Astrocyte of the spinal cord (primary cell): Measurements from ENCODE around the gene KLHDC8A.

Experiments
- DNase-seq: peaks from one replicate; pipeline ENCODE4 v3.0.0; 2011; ENCODE audit warnings: low read depth, low spot score
- H3K4me3 ChIP-seq: 2 replicates; pipeline ENCODE4 v1.5.1; 2011; ENCODE audit warnings: low read depth, mild to moderate bottlenecking, low read length, moderate library complexity
- in situ Hi-C: cut with HindIII; loops from 2 replicates; pipeline ENCODE4 v1.10.0; 2017; ENCODE audit warnings: low sequenced_read_pairs
- TF ChIP-seq, protein P1 (sequence below): IDR thresholded peaks from 2 replicates; pipeline ENCODE4 v1.5.1; 2012; ENCODE audit warnings: low read depth, mild to moderate bottlenecking, low read length, inconsistent platforms

Gene KLHDC8A

DNA sequence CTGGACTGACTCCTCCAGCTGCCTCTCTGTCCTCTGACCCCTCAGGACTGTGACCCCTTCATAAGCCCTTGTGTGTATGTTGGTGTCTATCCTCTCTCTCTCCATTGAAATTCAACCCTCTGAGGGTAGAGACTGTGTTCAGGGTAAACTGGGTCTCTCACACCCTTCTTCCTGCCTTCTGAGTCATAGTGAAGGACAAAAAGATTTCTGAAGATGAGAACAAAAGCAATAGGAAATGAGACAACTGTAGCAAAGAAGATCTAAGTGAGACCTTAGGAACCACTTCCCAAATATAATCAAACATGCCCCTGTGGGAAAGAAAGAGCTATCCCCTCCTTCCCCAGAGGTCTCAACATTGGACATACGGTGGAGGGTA lies 52.0 kb downstream of the KLHDC8A start:
- no peak for DNase-seq
- no peak overlapping the region for H3K4me3 ChIP-seq
- TF ChIP-seq, protein P1, sequence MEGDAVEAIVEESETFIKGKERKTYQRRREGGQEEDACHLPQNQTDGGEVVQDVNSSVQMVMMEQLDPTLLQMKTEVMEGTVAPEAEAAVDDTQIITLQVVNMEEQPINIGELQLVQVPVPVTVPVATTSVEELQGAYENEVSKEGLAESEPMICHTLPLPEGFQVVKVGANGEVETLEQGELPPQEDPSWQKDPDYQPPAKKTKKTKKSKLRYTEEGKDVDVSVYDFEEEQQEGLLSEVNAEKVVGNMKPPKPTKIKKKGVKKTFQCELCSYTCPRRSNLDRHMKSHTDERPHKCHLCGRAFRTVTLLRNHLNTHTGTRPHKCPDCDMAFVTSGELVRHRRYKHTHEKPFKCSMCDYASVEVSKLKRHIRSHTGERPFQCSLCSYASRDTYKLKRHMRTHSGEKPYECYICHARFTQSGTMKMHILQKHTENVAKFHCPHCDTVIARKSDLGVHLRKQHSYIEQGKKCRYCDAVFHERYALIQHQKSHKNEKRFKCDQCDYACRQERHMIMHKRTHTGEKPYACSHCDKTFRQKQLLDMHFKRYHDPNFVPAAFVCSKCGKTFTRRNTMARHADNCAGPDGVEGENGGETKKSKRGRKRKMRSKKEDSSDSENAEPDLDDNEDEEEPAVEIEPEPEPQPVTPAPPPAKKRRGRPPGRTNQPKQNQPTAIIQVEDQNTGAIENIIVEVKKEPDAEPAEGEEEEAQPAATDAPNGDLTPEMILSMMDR, result no peak
- in situ Hi-C loops, result no loop called here

DNA sequence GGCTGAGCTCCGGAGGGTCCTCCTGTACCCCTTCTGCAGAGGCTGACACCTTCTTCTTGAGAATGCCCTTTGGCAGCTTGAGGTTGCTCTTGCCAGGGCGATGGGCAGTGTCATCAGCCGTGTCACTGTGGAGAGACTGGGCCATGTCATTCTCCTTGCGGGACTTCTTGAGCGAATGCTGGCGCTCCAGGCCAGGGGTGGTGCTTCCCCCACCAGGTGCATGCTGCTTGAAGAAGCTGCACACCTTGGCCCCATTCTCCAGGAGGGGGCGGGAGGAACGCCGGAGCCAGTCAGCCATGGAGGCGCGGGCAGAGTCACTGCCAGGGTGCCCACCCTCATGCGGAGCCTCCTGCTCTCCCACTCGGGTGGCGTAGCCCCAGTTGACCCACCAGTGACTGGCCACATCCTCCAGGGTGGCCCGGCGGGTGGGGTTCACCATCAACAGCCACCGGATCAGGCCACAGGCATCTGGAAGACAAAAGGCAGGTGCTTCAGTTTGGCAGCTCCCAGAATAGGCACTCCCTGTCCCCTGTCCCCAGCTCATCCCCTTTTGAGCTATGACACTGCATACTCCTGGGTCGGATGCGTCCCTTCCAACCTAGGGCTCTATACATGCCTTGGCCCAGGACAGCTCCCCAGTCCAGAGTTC lies 52.6 kb downstream of the KLHDC8A start:
- TF ChIP-seq, protein P1, result no peak
- in situ Hi-C loops, result no loop called here
- no peak for DNase-seq
- H3K4me3 ChIP-seq, result no peak overlapping the region

DNA sequence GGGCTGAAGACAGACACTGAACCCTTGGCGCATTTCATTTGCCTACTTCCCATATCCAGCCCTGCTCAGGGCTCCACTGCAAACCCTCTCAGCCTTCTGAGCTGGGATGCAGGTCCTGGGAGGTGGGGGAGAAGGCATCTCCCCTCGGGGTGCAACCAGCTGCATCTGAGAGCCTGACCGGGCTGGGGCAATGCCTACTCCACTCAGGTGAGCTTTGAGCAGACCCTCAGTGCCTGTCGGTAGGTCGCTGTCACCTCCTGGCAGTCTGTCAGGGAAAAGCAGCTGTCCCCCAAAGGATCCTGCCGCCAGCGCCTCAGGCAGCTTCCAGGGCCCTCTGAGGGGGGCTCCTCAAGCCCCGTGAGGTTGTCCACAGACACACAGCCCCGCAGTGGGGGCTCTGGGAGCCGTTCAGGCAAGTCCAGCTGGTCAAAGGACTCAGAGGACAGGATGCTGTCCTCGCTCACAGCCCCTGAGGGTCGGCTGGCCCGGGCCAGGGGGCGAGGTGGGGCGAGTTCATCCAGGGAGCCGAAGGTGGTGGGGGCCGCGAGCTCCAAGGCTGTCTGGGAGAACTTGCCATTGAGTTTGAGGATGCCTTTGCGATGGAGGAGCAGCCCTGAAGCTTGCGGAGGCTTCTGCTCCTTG lies 53.4 kb downstream of the KLHDC8A start:
- DNase-seq, result no peak
- in situ Hi-C loops, result no loop called here
- no peak overlapping the region for H3K4me3 ChIP-seq
- TF ChIP-seq, protein P1, result no peak

DNA sequence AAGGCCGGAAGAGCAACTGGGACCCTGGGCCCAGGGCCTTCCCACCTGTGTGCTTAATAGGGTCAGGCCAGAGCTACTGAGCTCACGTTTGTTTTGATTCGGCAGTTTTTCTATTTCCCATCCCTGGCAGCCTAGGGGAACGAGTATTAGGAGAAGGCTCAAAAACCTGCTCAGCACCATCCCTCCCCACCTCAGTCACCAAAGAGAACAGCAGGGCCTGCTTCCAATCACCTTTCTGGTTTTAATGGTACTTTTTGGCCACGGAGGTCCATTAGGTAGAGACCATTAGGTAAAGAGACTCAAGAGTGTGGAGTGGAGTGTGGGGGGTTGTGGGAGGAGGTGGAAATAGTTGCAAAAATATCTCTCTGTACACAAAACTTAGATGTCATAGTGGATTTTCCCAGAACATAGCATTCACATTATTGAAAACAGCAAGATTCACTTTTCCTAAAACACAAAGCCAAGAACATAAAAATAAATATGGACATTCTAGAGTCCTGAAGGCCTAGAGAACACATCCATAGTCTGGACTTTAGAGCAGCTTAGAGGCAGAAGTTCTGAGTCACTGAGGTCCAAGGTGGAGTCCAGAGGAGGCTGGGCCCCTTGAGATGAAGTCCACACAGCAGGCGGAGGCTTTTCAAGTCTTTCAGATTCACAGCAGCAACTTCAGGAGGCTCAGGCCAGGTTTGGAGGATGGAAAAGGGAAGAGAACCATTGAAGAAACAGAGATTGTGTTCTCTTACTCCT lies 54.7 kb downstream of the KLHDC8A start:
- H3K4me3 ChIP-seq, result no peak overlapping the region
- TF ChIP-seq, protein P1, result no peak
- DNase-seq, result peak; percentile 68
- in situ Hi-C loops, result no loop called here

DNA sequence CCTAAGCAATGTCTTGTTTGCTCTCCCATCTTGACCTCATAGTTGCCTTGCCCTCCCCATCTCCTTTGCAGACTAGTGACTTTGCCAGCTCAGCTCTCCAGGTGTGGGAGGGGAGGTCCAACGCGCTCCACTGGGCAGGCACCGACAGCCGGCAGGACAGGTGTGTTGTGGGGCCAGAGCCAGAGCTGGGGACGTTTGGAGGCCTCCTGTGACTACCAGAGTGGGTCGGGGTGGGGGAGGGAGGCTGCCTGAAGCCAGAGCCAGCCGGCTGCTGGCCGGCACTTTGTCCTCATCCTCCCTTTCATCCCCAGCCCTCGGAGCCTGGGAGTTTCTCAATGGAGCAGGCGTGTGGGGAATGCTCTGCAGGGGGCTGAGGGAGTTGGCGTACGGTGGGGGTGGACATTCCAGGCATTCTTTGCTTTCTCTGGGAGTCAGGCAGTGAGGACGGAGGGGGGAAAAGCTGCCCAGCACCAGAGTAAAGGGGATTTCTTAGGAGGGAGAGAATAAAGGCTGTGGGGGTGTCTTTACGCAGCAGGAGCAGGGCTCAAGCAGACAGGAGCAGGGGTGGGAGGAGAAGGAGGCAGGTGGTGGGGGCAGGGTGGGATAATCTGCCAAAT lies 55.4 kb downstream of the KLHDC8A start:
- in situ Hi-C loops, result no loop called here
- TF ChIP-seq, protein P1, result no peak
- no peak overlapping the region for H3K4me3 ChIP-seq
- peak; percentile 96 for DNase-seq

DNA sequence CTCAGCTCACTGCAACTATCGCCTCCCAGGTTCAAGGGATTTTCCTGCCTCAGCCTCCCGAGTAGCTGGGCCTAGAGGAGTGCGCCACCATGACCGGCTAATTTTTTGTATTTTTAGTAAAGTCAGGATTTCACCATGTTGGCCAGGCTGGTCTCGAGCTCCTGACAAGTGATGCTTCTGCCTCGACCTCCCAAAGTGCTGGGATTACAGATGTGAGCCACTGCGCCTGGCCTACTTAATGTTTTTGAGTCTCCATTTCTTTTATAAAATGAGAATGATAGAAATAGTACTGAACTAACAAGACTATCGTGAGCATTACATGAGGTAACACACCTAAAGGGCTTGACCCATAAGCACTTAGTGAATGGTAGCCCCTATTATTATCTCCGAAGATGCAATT lies 56.6 kb downstream of the KLHDC8A start:
- no peak for DNase-seq
- TF ChIP-seq, protein P1, result no peak
- no peak overlapping the region for H3K4me3 ChIP-seq
- in situ Hi-C loops, result no loop called here
